Stimulated activated CD8-positive, alpha-beta memory T cell treated with anti-CD3 and anti-CD28 coated beads, Interleukin-4, amount 100 ng/mL, for 1 hour (primary cell): ENCODE data around the gene UBAC2.
A peak's percentile ranks its signal among the peaks of the same experiment; 100 is the strongest.

Source experiments
- DNase-seq, 2 donors: peaks; one replicate each; pipeline ENCODE4 v3.0.0-alpha.2; 2020; ENCODE audit warnings: low read depth in 2 of 2, low spot score in 1 of 2

UBAC2 gene

GRCh38 chr13:99200432-99201167, at the start of gene UBAC2:
UBAC2 (plus strand) TSS chr13:99200854; CDS start chr13:99200909, 55 bp downstream.
- peak; percentile 81 to 95 for DNase-seq

GRCh38 chr13:99151516-99151915, 49.1 kb upstream of the UBAC2 start:
- no peak for DNase-seq

GRCh38 chr13:99153219-99153618, 47.4 kb upstream of the UBAC2 start:
- no peak for DNase-seq

GRCh38 chr13:99154064-99154463, 46.6 kb upstream of the UBAC2 start:
- no peak for DNase-seq

GRCh38 chr13:99155821-99156220, 44.8 kb upstream of the UBAC2 start:
- DNase-seq: no peak

- DNase-seq: no peak
Measured at GRCh38 chr13:99157046-99157445, 43.6 kb upstream of the UBAC2 start.

- no peak for DNase-seq
Measured at GRCh38 chr13:99158846-99159245, 41.8 kb upstream of the UBAC2 start.

GRCh38 chr13:99159331-99160061, 41.2 kb upstream of the UBAC2 start:
- no peak for DNase-seq

- no peak for DNase-seq
Measured at GRCh38 chr13:99160415-99160814, 40.2 kb upstream of the UBAC2 start.

GRCh38 chr13:99161512-99161911, 39.1 kb upstream of the UBAC2 start:
- DNase-seq: no peak

- DNase-seq: no peak
Measured at GRCh38 chr13:99162567-99163361, 37.9 kb upstream of the UBAC2 start.

GRCh38 chr13:99164226-99164625, 36.4 kb upstream of the UBAC2 start:
- DNase-seq: no peak

- no peak for DNase-seq
Measured at GRCh38 chr13:99165753-99166587, 34.7 kb upstream of the UBAC2 start.

- no peak for DNase-seq
Measured at GRCh38 chr13:99172951-99173350, 27.7 kb upstream of the UBAC2 start.

- DNase-seq: no peak
Measured at GRCh38 chr13:99173606-99174005, 27.0 kb upstream of the UBAC2 start.

GRCh38 chr13:99174533-99175100, 26.0 kb upstream of the UBAC2 start:
- DNase-seq: no peak

- peak; percentile 34 to 53 for DNase-seq
Measured at GRCh38 chr13:99176309-99177276, 24.1 kb upstream of the UBAC2 start.

GRCh38 chr13:99178636-99179035, 22.0 kb upstream of the UBAC2 start:
- no peak for DNase-seq

- no peak for DNase-seq
Measured at GRCh38 chr13:99179460-99179859, 21.2 kb upstream of the UBAC2 start.
